Measurements from ENCODE around the gene BHLHE41.

BHLHE41 gene

DNA sequence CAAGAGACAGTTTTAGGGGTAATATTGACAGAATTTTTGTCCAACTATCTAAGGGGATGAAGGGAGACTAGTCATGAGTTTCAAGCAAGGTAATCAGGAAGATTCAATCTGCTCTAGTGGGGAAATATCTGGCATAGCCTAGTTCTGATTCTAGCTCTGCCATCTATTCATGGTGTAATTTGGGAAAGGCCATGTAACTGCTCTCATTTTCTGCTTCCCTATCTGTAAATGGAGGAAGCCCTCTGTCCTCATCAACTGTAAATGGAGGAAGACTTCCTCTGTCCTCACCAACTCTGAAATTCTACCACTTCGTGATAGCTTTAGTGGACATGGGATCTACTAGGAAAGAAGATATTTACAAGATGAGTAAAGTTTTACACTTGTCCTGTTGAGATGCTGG is 37.9 kb downstream of the BHLHE41 start:
- no peak for DNase-seq (ENCODE audit: low read depth in 2 of 3, low spot score in 1 of 3)

DNA sequence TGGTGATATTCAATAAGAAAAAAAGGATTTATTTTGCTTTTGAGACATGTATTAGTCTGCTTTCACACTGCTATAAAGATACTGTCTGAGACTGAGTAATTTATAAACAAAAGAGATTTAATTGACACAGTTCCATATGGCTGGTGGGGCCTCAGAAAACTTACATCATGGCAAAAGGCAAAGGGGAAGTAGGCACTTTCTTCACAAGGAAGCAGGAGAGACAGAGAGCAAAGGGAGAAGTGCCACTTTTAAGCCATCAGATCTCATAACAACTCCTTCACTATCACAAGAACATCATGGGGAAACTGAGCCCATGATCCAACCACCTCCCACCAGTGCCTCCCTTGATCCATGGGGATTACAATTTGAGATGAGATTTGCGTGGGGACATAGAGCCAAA is 43.9 kb downstream of the BHLHE41 start:
- no peak for DNase-seq (ENCODE audit: low read depth in 2 of 3, low spot score in 1 of 3)

- no peak for DNase-seq (ENCODE audit: low read depth in 2 of 3, low spot score in 1 of 3)
Observed at GRCh38 chr12:26077915-26078702, 46.7 kb downstream of the BHLHE41 start.
